ENCODE measurements around the gene CHIA.

GRCh38 chr1:111290104-111290503 is 547 bp upstream of the CHIA start:
- TF ChIP-seq CTCF (IDR thresholded peaks at IDR 0.05; ENCODE audit: insufficient read depth, low read depth, low read length) (no peak), EZH2 (IDR thresholded peaks at IDR 0.05; ENCODE audit: insufficient read depth, low read length) (no peak)

Data from astrocyte (in vitro differentiated cells and primary cell).